Esophagus squamous epithelium (tissue), 5 donors: ENCODE measurements around the gene PNMA6E. TPM values are rescaled to one million over a fixed set of nuclear protein-coding genes. Genes with fewer than 3 reads are reported as not detected.

Experiments
- DNase-seq: peaks from one replicate; lab custom pipeline; 2025; lab: John Stamatoyannopoulos, UW
- H3K27ac ChIP-seq, 4 donors: fragments of 200-600 bp; sonication (generic); one replicate each; pipeline ENCODE4 v1.5.1; 2016 to 2019; ENCODE audit warnings: mild to moderate bottlenecking in 1 of 4
- H3K27me3 ChIP-seq, 4 donors: fragments of 200-600 bp; sonication (generic); 1 replicate in 3 of 4; 2 replicates in 1 of 4; pipeline versions ENCODE4 v1.5.1 to v1.6.0; 2017 to 2021; ENCODE audit warnings: antibody characterized with exemption in 1 of 4
- H3K36me3 ChIP-seq, 3 donors: fragments of 200-600 bp; sonication (generic); one replicate each; pipeline ENCODE4 v1.5.1; 2016 to 2019
- H3K4me1 ChIP-seq, 3 donors: fragments of 200-600 bp; sonication (generic); one replicate each; pipeline ENCODE4 v1.5.1; 2017 to 2019
- H3K4me3 ChIP-seq, 4 donors: fragments of 200-600 bp; sonication (generic); 1 replicate in 3 of 4; 2 replicates in 1 of 4; pipeline ENCODE4 v1.5.1; 2016 to 2019; ENCODE audit warnings: mild to moderate bottlenecking in 2 of 4, moderate library complexity in 1 of 4
- H3K9me3 ChIP-seq, 3 donors: fragments of 200-600 bp; sonication (generic); one replicate each; pipeline ENCODE4 v1.5.1; 2016 to 2019
- POLR2A ChIP-seq, 4 donors: fragments of 450-650 bp; IDR thresholded peaks; one replicate each; pipeline ENCODE4 v1.6.1; 2017; ENCODE audit warnings: antibody characterized with exemption in 4 of 4, mild to moderate bottlenecking in 4 of 4, moderate library complexity in 3 of 4
- WGBS, 2 donors: methylation state at CpG; one replicate each; pipeline ENCODE4 v1.1.5; 2018; 5-methylcytosine and 5-hydroxymethylcytosine counted together
- intact Hi-C: fragments of 100-400 bp; cut with DNase I; formaldehyde crosslinking; loops from one replicate; pipeline ENCODE4 v1.15.0; 2022
- total RNA-seq, 4 donors: library from RNA; depleted of rRNA; stranded (reverse); fragments of >200 nt; gene quantifications; one replicate each; pipeline ENCODE4 v1.1.0, GENCODE V29; 2016
- TF ChIP-seq, protein P1 (sequence below), 6 experiments: fragments of 450-650 bp in 4 of 6; fragments of 200-600 bp in 2 of 6; sonication (generic) in 2 of 6; IDR thresholded peaks; one replicate each; pipeline ENCODE4 v1.5.1; 2016 to 2019; ENCODE audit warnings: antibody characterized with exemption in 6 of 6, mild to moderate bottlenecking in 4 of 6, moderate library complexity in 4 of 6
- donor health status: DM: yes; HTN: yes; CAD: no.

Gene PNMA6E
- total RNA-seq, 4 donors from 2014 or later: not detected

DNA sequence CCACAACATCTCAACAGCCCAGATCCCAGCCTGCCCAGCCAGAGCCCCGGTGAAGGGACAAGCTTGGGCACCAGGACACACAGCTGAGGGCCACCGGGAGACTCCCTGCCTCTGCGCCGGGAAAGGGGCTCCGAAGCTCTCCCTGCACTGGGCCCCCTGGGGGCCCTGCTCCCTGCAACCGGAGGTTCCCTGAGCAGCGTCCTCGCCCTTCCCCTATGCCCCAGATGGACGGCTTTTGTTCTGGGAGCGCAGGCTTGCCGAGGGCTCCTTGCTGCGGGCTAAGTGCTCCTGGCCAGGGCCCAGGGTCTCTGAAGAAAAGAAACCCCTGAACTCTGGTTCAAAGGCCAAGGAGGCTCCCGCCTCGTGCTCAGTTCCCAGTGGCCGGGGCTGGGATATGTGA lies 9.2 kb upstream of the PNMA6E start:
- no peak for TF ChIP-seq POLR2A (IDR thresholded peaks at IDR 0.05)
- TF ChIP-seq, protein P1, sequence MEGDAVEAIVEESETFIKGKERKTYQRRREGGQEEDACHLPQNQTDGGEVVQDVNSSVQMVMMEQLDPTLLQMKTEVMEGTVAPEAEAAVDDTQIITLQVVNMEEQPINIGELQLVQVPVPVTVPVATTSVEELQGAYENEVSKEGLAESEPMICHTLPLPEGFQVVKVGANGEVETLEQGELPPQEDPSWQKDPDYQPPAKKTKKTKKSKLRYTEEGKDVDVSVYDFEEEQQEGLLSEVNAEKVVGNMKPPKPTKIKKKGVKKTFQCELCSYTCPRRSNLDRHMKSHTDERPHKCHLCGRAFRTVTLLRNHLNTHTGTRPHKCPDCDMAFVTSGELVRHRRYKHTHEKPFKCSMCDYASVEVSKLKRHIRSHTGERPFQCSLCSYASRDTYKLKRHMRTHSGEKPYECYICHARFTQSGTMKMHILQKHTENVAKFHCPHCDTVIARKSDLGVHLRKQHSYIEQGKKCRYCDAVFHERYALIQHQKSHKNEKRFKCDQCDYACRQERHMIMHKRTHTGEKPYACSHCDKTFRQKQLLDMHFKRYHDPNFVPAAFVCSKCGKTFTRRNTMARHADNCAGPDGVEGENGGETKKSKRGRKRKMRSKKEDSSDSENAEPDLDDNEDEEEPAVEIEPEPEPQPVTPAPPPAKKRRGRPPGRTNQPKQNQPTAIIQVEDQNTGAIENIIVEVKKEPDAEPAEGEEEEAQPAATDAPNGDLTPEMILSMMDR (IDR thresholded peaks at IDR 0.05): no peak
- no peaks in the 10 kb centered on the region for H3K36me3 ChIP-seq
- intact Hi-C loops: no loop called here
- peaks cover 0 to 25% (median 10%) of the 10 kb centered on the region in 3 donors for H3K4me1 ChIP-seq
- WGBS, 2 donors: 70 to 77% methylated on average over 3 to 8 of the region's 15 CpGs
- no peak overlapping the region for H3K4me3 ChIP-seq
- no peak overlapping the region for H3K27ac ChIP-seq
- H3K9me3 ChIP-seq: no peaks in the 10 kb centered on the region
- H3K27me3 ChIP-seq: peaks cover 0 to 69% (median 2%) of the 10 kb centered on the region in 4 donors
- DNase-seq: no peak

DNA sequence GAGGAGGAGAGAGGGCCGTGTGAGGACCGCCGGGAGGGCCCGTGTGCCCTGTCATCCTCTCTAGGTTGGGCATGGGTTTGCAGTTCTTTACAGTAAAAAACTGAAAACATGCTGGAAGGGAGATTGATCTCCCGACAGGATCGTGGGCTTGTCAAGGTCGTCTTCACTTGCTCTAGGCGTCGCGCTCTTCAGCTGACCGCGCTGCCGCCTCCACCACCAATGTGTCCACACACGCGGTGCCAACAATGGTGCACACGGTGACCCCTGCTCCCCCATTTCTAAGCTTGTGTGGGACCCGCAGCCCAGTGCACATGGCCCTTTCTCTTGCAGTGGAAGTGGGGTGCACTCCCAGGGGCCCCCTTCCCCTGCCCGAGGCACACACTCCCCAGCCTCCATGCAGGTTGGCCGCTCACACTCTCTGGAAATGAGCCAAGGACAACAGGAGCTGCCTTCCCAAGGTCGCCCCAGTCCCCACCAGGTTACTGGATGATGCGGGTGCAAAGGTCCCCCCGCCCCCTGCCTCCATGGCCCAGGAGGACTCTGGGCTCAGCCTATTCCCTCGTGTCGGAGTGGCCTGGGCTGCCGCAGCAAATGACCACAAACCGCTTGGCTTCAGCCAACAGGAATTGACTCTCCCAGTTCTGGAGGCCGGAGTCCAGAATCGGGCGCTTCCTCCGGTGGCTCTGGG lies 8.4 kb upstream of the PNMA6E start:
- Histone ChIP-seq H3K27ac (no peak overlapping the region), H3K9me3 (no peaks in the 10 kb centered on the region), H3K27me3 (peaks cover 0 to 61% (median 2%) of the 10 kb centered on the region in 4 donors), H3K4me1 (peaks cover 0 to 25% (median 10%) of the 10 kb centered on the region in 3 donors), H3K36me3 (no peaks in the 10 kb centered on the region), H3K4me3 (no peak overlapping the region)
- TF ChIP-seq, protein P1 (IDR thresholded peaks at IDR 0.05): no peak
- TF ChIP-seq POLR2A (IDR thresholded peaks at IDR 0.05): no peak
- 77% methylated on average over 4 to 11 of the region's 30 CpGs for WGBS, 2 donors
- intact Hi-C loops: no loop called here
- no peak for DNase-seq

DNA sequence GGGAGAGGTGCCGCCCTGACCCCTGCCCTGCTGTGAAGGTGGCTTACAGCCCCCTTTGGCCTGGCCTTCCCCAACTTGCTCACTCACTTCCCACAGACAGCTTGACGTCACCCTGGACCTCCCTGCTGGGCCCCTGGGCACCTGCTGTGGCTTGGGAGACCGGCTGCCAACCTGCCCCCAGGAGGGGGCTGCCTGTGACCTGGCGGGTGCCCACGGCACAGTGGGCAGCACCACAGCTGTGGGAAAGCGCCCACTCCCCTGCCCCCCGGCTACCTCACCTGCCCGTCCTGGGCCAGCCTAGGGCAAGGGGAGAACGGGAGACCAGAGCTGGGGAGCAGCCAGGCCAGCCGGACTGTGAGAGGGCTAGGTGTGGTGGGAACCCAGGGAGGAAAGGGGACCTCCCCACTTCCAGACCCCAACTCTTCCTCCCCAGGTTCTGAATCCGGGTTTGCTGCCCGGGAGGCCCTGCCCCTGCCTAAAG lies 7.8 kb upstream of the PNMA6E start:
- H3K4me3 ChIP-seq: no peak overlapping the region
- TF ChIP-seq, protein P1 (IDR thresholded peaks at IDR 0.05): no peak
- TF ChIP-seq POLR2A (IDR thresholded peaks at IDR 0.05): no peak
- H3K36me3 ChIP-seq: no peaks in the 10 kb centered on the region
- intact Hi-C loops: no loop called here
- peaks cover 0 to 55% (median 2%) of the 10 kb centered on the region in 4 donors for H3K27me3 ChIP-seq
- H3K4me1 ChIP-seq: peaks cover 0 to 25% (median 10%) of the 10 kb centered on the region in 3 donors
- no peak overlapping the region for H3K27ac ChIP-seq
- no peak for DNase-seq
- WGBS, 2 donors: no CpG with 5 or more reads among the region's 12 CpGs
- H3K9me3 ChIP-seq: no peaks in the 10 kb centered on the region

DNA sequence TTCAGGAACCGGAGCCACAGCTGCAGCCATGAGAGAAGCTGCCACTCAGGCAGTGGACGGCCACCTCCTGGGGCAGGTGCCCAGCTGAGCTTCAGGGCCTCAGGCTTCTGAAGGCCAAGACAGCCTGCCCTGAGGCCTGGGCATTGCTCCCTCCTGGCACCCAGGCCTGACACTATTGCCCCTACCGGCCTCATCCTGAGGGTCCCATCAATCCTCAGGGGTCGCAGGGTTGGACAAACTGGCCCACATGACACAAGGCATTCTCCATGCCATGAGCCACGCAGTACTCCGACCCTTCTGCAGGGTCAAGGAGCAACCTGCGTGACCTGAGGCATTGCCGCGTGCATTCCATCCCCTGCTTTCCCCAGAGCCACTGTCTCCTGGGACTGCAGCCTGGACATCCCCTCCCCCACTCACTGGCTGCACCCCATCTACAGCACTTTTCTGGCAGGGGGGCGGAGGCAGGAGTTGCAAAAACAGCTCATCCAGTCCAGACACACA lies 7.1 kb upstream of the PNMA6E start:
- Histone ChIP-seq H3K36me3 (no peaks in the 10 kb centered on the region), H3K27ac (no peak overlapping the region), H3K4me3 (no peak overlapping the region), H3K4me1 (peaks cover 0 to 25% (median 10%) of the 10 kb centered on the region in 3 donors), H3K9me3 (no peaks in the 10 kb centered on the region), H3K27me3 (peaks cover 0 to 48% (median 2%) of the 10 kb centered on the region in 4 donors)
- no peak for TF ChIP-seq POLR2A (IDR thresholded peaks at IDR 0.05)
- TF ChIP-seq, protein P1 (IDR thresholded peaks at IDR 0.05): no peak
- intact Hi-C loops: no loop called here
- no peak for DNase-seq
- WGBS, 2 donors: 40 to 82% methylated on average over 1 to 7 of the region's 10 CpGs

DNA sequence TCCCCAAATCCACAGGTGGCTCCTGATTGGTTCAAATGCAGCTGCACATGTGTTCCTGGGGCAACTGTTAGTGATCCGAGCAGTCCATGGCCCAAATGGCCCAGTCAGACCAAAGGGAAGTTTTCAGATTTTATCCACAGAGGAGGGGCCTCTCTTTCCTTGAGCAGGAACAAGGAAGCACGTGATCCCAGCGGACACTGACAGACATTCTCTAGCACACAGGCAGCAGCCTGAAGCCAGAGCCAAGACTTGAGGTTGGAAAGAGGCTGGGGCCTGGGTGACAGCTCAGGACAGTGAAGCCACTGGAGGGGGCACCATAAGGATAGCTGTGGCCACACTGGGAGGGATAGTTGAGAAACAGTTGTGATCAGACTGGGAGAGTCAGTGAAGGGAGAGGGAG lies 6.6 kb upstream of the PNMA6E start:
- peaks cover 0 to 21% (median 10%) of the 10 kb centered on the region in 3 donors for H3K4me1 ChIP-seq
- H3K27ac ChIP-seq: no peak overlapping the region
- H3K27me3 ChIP-seq: peaks cover 0 to 43% (median 2%) of the 10 kb centered on the region in 4 donors
- DNase-seq: no peak
- 40% methylated on average over 1 of the region's 3 CpGs; no CpG with 5 or more reads in 1 of the 2 donors for WGBS, 2 donors
- no peaks in the 10 kb centered on the region for H3K9me3 ChIP-seq
- no peak overlapping the region for H3K4me3 ChIP-seq
- no peaks in the 10 kb centered on the region for H3K36me3 ChIP-seq
- intact Hi-C loops: no loop called here
- no peak for TF ChIP-seq POLR2A (IDR thresholded peaks at IDR 0.05)
- TF ChIP-seq, protein P1 (IDR thresholded peaks at IDR 0.05): no peak
